Keratinocyte (primary cell): ENCODE data around the gene NEUROD2.

Experiments used
- EZH2 ChIP-seq: IDR thresholded peaks from one replicate; pipeline ENCODE4 v1.6.1; 2012; ENCODE audit warnings: inconsistent platforms, mild to moderate bottlenecking, low read length, moderate library complexity
- TF ChIP-seq, protein P1 (sequence below), 3 experiments: IDR thresholded peaks in 1 of 3; conservative IDR thresholded peaks in 1 of 3; optimal IDR thresholded peaks in 1 of 3; 2 replicates in 2 of 3; 3 replicates in 1 of 3; pipeline versions ENCODE3 to v1.5.1; 2011; ENCODE audit warnings: low read length in 3 of 3, mild to moderate bottlenecking in 3 of 3, moderate library complexity in 2 of 3, control low read depth in 1 of 3, inconsistent platforms in 1 of 3; ENCODE audit not compliant: insufficient read depth in 2 of 3; ENCODE audit errors: extremely low read depth in 1 of 3

DNA sequence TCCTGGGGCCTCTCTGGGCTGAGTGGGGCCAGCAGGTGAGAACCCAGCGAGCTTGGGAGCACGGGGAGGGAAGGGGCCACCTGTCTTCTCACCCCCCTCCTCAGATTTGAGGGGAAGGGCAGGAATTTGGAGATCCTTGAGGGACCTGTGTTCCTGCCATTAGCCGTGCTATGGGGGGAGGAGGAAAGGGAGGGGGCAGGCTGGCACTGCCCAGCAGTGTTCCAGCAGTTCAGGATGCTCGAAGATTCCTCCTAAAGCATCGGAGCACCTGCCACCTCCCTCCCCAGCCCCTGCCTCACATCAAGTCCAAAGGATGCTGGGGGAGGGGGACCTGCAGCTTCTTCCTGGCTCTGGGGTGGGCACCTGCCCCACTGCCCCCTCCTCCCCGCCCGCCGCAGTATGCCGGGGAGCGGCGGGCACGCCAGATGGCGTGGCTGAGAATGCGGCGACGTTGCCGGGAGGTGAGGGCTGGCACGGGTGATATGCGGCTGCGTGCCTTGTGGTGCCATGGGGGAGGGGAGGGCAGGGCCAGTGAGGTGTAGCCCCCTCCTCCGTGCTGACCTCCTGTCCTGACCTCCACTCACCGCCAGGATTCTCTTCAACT is 4.7 kb upstream of the NEUROD2 start:
- TF ChIP-seq, protein P1, sequence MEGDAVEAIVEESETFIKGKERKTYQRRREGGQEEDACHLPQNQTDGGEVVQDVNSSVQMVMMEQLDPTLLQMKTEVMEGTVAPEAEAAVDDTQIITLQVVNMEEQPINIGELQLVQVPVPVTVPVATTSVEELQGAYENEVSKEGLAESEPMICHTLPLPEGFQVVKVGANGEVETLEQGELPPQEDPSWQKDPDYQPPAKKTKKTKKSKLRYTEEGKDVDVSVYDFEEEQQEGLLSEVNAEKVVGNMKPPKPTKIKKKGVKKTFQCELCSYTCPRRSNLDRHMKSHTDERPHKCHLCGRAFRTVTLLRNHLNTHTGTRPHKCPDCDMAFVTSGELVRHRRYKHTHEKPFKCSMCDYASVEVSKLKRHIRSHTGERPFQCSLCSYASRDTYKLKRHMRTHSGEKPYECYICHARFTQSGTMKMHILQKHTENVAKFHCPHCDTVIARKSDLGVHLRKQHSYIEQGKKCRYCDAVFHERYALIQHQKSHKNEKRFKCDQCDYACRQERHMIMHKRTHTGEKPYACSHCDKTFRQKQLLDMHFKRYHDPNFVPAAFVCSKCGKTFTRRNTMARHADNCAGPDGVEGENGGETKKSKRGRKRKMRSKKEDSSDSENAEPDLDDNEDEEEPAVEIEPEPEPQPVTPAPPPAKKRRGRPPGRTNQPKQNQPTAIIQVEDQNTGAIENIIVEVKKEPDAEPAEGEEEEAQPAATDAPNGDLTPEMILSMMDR (optimal IDR thresholded peaks at IDR 0.05 in 1 of 3, IDR thresholded peaks at IDR 0.05 in 1 of 3, conservative IDR thresholded peaks at IDR 0.05 in 1 of 3; ENCODE audit: extremely low read depth in 1 of 3, insufficient read depth in 2 of 3, low read length in 3 of 3), result no peak
- TF ChIP-seq EZH2, result no peak
